MCF 10A (cell line): ENCODE measurements around the gene NLRP14. TPM values are rescaled to one million over a fixed set of nuclear protein-coding genes. Genes with fewer than 3 reads are reported as not detected.

Source experiments
- BruUV-seq: library from RNA; stranded (reverse); fragments of 400-500 nt; replicated peaks from 2 replicates; lab custom pipeline; 2021; lab: Mats Ljungman, UMichigan
- CTCF ChIA-PET: fragments of 300-600 bp; sonication (Branson Sonifier 250); formaldehyde crosslinking; extraction: SDS; loops from one replicate; lab custom pipeline; 2021; ENCODE audit warnings: antibody characterized with exemption, inconsistent platforms; lab: Yijun Ruan, JAX
- POLR2A ChIA-PET: fragments of 300-600, 350-650 bp; sonication (Branson Sonifier 250); formaldehyde crosslinking; extraction: SDS; loops from one replicate; lab custom pipeline; 2020; ENCODE audit warnings: antibody characterized with exemption, inconsistent platforms; lab: Yijun Ruan, JAX
- DNase-seq: peaks from one replicate; pipeline ENCODE4 v3.0.0-alpha.2; 2018; ENCODE audit not compliant: unreplicated experiment
- H3K27ac Mint-ChIP-seq: one replicate; pipeline ENCODE4 v1.8.0; 2022; ENCODE audit warnings: mild to moderate bottlenecking, low read depth, mixed read lengths; ENCODE audit not compliant: unreplicated experiment
- H3K27me3 Mint-ChIP-seq: one replicate; pipeline ENCODE4 v1.8.0; 2022; ENCODE audit warnings: mixed read lengths; ENCODE audit not compliant: insufficient read depth, unreplicated experiment
- H3K36me3 Mint-ChIP-seq: one replicate; pipeline ENCODE4 v1.8.0; 2022; ENCODE audit warnings: mild to moderate bottlenecking, moderate library complexity, mixed read lengths; ENCODE audit not compliant: insufficient read depth, unreplicated experiment
- H3K4me1 Mint-ChIP-seq: one replicate; pipeline ENCODE4 v1.8.0; 2022; ENCODE audit warnings: mixed read lengths; ENCODE audit not compliant: insufficient read depth, unreplicated experiment
- H3K4me3 Mint-ChIP-seq: one replicate; pipeline ENCODE4 v1.8.0; 2022; ENCODE audit warnings: mild to moderate bottlenecking, moderate library complexity, mixed read lengths; ENCODE audit not compliant: unreplicated experiment
- H3K9me3 Mint-ChIP-seq: one replicate; pipeline ENCODE4 v1.8.0; 2022; ENCODE audit warnings: mixed read lengths; ENCODE audit not compliant: unreplicated experiment
- CTCF ChIP-seq: fragments of 200-600 bp; IDR thresholded peaks from one replicate; pipeline ENCODE4 v1.8.0; 2022; ENCODE audit warnings: antibody characterized with exemption, mild to moderate bottlenecking; ENCODE audit not compliant: unreplicated experiment
- intact Hi-C: fragments of 100-400 bp; cut with micrococcal nuclease; formaldehyde crosslinking; loops from 2 replicates; pipeline ENCODE4 v1.14.1; 2022
- total RNA-seq: library from RNA; stranded (reverse); gene quantifications from 2 replicates; pipeline ENCODE4 v1.2.3, GENCODE V29; 2022

NLRP14 gene
- total RNA-seq, 1 experiment from 2014 or later, result not detected

GRCh38 chr11:7081441-7081840 lies 61.2 kb downstream of the NLRP14 start:
- BruUV-seq, result no TSS peak
- no peak overlapping the region for H3K27ac Mint-ChIP-seq
- no peaks in the 10 kb centered on the region for H3K36me3 Mint-ChIP-seq
- no peaks in the 10 kb centered on the region for H3K4me1 Mint-ChIP-seq
- no peak for DNase-seq
- no peak overlapping the region for H3K4me3 Mint-ChIP-seq
- intact Hi-C loops, result no loop called here
- TF ChIP-seq CTCF, result no peak
- H3K27me3 Mint-ChIP-seq, result peaks cover 21% of the 10 kb centered on the region
- ChIA-PET POLR2A (no interaction called here), CTCF (interaction anchor here (0.5 kb wide), 1 partner anchor 589 kb away, joined by 3 read pairs; no protein-coding TSS in a partner anchor)
- no peaks in the 10 kb centered on the region for H3K9me3 Mint-ChIP-seq

- BruUV-seq, result no TSS peak
- Mint-ChIP-seq H3K27me3 (peaks cover 66% of the 10 kb centered on the region), H3K4me3 (no peak within 1 kb of the TSS), H3K4me1 (no peaks in the 10 kb centered on the region), H3K27ac (no peak within 1 kb of the TSS), H3K36me3 (no peaks in the 10 kb centered on the region), H3K9me3 (no peaks in the 10 kb centered on the region)
- intact Hi-C loops, result no loop called here
- no peak for TF ChIP-seq CTCF
- ChIA-PET CTCF (interaction anchor here (0.6 to 1.1 kb wide), 2 partner anchors 9 to 20 kb away, joined by 3 to 4 read pairs; no protein-coding TSS in a partner anchor), POLR2A (no interaction called here)
- no peak for DNase-seq
These were observed 68.6 kb downstream of the NLRP14 start, which contains the start of gene RBMXL2 for GRCh38 chr11:7088921-7089320. TSS of gene RBMXL2 (plus strand) at chr11:7088998. CDS start at chr11:7089121, 123 bp downstream.

GRCh38 chr11:7089328-7090251 lies 69.3 kb downstream of the NLRP14 start:
- Mint-ChIP-seq H3K36me3 (no peaks in the 10 kb centered on the region), H3K4me1 (no peaks in the 10 kb centered on the region), H3K27ac (no peak overlapping the region), H3K9me3 (no peaks in the 10 kb centered on the region), H3K4me3 (no peak overlapping the region), H3K27me3 (peaks cover 72% of the 10 kb centered on the region)
- intact Hi-C loops, result no loop called here
- CTCF ChIA-PET, result no interaction called here
- no peak for TF ChIP-seq CTCF
- no peak for DNase-seq
- BruUV-seq, result no TSS peak
- POLR2A ChIA-PET, result no interaction called here

- no peaks in the 10 kb centered on the region for H3K4me1 Mint-ChIP-seq
- ChIA-PET CTCF (interaction anchor here (0.6 to 4.9 kb wide), 37 partner anchors 9 to 979 kb away, joined by 3 to 54 read pairs (median 4); partner anchors contain the start of gene RBMXL2), POLR2A (no interaction called here)
- H3K9me3 Mint-ChIP-seq, result no peaks in the 10 kb centered on the region
- intact Hi-C loops, result loop anchor here (1.0 to 5.0 kb wide), 8 partner anchors 180 to 994 kb away; partner anchors contain the start of gene EIF3F
- BruUV-seq, result no TSS peak
- no peaks in the 10 kb centered on the region for H3K36me3 Mint-ChIP-seq
- no peak overlapping the region for H3K4me3 Mint-ChIP-seq
- no peak overlapping the region for H3K27ac Mint-ChIP-seq
- TF ChIP-seq CTCF, result peak; percentile 73
- peaks cover 84% of the 10 kb centered on the region for H3K27me3 Mint-ChIP-seq
- peak; percentile 63 for DNase-seq
These were observed 78.1 kb downstream of the NLRP14 start for GRCh38 chr11:7098235-7098832.
